ENCODE data around the gene MYO16.
"Not testable (repeated sequence)": the region's sequence is repeated elsewhere in the genome, so short reads cannot be mapped to it uniquely, and the experiment has no call there.

Gene MYO16

DNA sequence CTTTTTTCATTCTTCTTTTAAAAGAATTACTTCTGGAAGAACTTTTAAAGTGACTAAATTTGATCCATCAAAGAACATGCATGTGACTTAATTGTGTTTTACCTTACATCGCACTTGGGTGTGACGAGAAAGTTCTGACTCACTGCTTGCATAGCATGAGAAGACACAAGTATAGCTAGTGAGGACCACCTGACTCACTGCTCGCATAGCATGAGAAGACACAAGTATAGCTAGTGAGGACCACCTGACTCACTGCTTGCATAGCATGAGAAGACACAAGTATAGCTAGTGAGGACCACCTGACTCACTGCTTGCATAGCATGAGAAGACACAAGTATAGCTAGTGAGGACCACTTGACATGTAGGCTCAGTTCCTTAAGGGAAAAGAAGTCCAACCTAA is 362.0 kb downstream of the MYO16 start:
- DNase-seq = not testable (repeated sequence)

DNA sequence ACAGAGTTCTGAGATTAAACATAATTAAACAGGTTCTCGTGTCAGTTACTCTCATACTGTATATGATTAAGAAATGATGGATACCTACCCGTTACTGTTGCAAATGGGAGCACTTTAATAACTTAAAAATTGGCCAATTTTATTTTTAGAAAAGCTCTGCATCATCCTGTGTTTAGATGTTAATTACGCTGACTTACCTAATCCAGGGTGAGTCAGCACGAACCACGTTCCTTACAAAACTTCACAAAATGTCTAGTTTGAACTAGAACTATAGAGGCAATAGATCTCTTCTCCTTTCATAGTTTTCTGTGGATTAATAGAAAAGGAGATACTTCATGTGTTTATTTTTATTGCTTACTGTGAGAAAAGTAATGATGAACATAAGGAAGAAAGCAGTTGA is 363.9 kb downstream of the MYO16 start:
- no peak for DNase-seq

DNA sequence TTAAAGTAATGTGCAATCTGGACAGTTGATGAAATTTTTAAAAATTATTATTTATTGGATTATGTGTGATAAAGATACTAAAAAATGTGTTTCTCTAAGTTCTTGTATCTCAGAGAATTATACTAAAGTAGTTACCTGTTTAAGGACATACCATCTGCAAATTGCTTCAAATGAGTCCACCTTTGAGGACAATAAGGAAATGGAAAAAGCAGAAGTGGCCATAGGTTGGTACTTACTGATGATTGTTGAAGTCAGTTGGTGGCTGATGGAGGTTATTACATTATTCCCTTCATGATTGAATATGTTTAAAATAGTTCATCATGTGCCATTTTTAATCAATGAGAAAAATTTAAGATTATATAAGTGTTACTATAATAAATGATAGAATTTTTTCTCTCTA is 367.0 kb downstream of the MYO16 start:
- DNase-seq = no peak

DNA sequence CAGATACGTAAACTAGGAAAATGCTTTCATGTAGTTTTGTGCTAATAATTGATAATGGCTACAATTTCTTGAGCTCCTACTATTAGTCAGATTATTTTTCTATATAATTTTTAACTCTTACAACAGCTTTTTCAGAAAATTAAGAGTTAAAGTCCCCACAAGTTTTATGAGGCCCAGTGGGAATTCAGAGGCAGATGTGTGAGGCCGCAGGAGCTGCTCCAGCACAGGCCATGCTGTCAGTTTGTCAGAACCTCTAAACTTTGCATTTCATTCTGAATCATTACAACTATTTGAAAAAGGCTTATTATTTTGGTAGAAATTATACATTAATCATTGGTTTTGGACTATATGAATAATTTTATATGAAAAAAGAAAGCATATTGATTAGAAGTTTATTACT is 370.8 kb downstream of the MYO16 start:
- DNase-seq = no peak

DNA sequence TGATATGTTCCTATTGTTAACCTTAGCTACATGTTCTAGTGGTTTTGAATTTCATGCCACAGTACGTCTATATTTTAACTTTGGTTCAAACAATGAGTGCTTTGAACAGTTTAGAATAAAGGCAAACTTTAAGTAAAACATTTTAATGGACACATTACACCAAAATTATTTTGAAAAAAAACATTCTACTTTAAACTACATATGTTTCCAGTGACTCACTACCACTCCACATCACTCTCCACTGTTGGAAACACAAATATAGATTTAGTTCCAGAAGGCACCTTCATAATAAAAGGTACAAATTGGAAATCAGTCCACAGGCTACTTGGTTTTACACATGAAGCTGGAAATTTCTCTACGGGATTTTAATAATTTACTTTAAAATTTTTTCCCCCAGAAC is 373.5 kb downstream of the MYO16 start:
- DNase-seq = no peak

DNA sequence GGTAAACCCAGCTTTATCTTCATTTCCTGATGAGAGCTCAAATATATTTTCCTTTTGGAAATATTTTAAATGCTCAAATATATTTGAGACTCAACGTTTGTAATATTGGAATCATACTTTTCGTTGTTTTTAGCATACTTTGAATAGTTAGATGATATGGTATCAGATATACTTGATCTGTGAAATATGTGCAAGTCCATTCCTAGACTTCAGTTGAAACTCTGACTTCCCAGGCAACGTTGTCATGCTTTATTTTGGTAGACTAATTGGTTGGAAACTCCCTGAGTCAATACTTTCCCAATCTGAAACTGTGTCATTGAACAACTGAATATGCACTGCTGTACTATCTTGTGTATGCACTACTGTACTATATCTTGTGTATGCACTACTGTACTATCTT is 378.5 kb downstream of the MYO16 start:
- no peak for DNase-seq

DNA sequence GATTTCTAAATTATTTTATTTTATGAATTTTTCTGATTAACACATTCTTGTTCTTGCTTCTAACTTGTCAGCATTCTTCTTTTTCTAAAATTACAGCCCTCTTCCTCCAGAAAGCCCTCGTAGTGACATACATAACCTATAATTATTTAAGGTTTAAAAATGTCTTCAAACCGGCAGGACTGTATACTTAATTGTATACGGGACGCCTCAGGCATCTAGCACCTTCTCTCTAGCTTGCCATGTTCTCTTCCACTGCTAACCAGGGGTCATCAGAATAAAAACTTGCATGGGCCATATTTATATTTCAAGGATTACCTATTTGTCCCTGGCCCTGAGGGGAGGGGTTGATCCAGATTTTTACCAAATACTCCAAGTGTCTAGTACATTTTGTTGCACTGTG is 380.3 kb downstream of the MYO16 start:
- no peak for DNase-seq

DNA sequence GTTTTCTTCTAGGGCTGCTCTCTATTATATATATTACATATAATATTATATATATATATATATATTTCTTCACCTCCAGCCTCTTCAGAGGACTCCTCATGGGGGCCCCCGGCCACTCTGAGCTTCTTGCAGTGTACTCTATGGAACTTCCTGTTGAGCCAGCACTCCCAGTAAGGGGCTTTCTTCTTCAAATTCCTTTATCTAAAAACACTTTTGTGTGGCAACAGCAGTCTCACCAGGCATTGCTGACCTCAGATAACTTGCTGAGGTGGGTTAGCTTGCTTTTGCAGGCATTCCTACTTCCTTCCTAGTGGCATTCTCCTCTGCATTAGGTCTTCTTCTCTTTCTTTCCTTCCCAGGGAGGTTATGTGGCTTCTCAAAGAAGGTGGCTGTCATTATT is 381.5 kb downstream of the MYO16 start:
- DNase-seq = no peak

DNA sequence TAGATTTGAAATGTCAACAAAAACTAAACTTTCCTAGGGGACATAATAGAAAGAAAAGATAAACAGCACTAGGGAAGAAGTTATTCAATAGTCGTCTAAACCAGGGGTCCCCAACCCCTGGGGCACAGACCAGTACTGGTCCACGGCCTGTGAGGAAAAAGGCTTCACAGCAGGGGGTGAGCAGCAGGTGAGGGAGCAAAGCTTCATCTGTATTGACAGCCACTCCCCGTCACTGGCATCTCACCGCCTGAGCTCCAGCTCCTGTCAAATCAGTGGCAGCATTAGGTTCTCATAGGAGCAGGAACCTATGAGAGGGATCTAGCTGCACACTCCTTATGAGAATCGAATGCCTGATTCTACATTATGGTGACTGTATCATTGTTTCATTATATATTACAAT is 382.7 kb downstream of the MYO16 start:
- no peak for DNase-seq

DNA sequence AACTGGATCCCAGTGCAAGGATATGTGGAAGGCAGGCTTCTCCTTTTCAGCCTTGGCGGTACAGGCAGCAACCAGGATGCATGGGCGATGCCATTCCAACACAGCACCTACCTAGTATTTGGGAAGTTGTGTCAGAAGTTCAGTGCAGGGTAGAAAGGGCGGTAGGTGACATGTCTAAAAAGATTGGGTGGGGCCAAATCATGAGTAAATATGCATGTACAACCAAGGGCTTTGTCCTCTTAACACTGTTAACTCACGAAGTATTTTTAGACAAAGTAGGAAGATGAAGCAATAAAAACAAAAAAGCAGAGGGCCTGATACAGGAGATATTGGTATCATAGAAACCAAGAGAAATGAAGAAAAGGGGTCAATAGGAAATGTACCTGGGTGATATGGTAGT is 392.1 kb downstream of the MYO16 start:
- no peak for DNase-seq

DNA sequence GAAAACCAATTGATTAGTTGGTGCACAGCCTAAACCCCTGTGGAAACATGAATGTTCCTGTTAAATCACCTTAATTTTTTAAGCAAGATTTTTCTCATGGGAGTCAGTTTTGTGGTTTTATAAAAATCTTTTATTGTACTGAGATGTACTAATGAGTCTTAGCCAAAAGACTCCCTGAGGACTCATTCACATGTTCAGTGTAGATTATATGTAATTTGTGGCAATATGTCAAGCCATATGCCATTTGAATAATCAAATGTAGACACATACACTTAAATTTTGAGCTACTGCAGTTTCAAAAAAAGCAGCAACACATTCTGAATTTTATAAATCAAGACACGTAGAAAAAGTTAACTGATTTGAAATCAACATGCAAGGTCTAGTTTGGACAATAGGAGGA is 395.2 kb downstream of the MYO16 start:
- no peak for DNase-seq

DNA sequence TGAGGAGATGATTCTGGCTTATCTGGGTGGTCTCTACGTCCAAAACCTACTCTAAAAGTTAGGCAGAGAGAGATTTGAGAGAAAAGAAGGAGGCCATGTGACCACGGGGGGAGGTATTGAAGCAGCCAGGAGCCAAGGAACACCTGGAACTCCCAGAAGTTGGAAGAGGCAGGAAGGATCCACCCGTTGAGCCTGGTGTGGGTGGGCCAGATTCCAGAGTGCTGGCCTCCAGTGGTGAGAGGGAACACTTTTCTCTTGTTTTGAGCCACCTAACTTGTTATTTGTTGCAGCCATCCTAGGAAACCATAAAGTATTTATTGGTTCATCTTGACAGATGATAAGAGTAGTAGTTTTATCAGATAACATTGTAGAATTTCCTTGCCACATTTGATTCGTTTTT is 396.9 kb downstream of the MYO16 start:
- no peak for DNase-seq

DNA sequence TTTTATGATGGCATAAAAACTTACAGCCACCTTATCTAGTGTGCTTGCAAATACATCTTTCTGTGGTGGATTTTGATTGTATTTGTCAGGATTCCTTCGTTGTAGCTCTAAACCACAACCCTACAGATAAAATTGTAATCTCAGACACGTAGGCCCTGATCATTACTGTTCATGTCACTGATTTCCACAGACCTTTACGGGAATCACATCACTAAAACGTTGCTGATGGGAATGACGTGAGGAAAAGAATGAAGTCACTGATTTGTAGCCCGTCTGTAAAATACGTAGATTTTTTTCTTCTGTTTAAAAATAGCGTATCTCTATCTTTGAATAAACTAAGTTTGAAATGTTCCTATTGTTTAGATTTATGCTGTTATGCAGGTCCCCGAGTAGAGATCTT is 399.2 kb downstream of the MYO16 start:
- DNase-seq = no peak

DNA sequence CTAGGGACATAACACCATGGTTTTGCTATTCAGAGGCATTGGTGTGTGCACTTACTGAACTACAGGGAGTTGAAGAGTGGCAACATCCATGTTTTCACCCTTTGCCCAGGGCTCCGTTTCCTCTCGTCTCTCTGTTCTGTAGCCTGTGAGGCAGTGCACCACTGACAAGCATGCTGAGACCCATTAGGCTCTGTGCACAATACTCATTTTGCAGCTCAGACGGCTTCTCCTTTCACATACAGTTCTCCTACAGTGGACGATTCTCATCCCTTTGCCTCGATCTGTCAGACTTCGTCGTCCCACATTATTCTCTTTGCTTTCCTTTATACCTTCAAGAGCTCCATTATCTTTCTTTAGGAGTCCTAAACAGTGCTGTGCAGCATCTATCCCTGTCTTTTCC is 403.7 kb downstream of the MYO16 start:
- DNase-seq = no peak

DNA sequence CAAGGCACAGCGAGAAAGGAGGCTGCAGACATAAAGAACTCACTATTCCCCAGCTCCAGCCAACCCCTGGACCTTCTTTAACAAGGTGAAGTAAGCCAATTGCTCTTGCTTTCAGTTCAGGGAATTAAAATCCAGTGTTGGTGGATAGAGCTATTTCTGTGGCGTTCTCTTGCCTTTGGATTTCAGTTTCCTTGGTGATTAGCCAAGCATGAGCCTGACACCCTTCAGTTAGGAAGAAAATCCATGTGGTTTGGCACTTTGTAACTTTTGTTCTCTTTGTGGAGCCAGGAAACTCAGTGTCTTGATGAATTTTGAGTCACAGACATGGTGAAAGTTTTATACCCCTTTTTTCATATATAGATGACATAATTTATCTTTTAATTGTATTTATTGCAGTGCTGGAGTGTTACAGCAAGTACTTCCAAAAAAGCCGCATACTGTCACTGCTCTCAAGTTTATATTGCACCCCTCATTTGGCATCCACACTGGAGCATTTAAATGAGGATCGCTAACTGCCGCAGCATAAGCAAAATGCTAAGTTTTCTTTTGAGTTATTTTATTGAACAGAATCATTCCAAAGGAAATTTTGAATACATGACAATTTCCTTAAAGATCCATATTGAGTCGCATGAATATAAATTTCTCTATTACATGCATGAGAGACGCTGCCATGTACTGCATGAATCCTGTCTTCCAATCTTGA is 406.8 kb downstream of the MYO16 start:
- no peak for DNase-seq

DNA sequence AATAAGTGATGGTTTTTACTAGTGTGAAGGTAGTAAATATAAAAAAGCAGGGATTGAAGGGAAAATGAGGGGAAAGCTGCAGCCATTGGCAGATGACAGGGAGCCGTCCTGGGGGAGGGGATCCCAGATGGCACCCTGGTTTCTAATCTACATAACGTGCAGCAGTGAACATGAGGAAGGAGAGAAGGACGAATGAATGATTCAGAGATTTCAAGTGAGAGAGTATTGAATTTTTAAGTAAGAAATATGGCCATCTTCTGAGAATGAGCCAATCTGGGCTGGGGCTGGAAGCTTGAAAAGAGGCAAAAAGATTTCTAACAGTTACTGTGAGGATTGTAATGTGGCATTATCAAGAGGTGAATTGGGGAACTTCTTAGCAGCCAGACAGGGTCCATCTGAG is 414.2 kb downstream of the MYO16 start:
- no peak for DNase-seq

DNA sequence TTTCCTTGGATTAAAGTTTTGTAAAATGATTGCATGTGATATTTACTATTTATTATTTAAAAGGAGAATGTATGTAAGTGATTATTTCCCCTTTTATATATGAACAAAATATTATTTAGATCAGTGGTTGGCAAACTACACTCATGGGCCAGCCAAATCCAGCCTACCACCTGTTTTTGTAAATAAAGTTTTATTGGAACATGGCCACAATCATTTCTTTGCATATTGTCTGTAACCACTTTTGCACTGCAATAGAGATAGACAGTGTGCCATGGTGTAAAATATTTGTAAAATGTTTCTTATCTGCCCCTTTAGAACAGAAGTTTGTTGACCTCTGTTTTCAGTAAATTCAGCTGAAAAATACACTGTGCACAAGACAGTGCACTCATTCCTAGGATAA is 426.4 kb downstream of the MYO16 start:
- DNase-seq = no peak

DNA sequence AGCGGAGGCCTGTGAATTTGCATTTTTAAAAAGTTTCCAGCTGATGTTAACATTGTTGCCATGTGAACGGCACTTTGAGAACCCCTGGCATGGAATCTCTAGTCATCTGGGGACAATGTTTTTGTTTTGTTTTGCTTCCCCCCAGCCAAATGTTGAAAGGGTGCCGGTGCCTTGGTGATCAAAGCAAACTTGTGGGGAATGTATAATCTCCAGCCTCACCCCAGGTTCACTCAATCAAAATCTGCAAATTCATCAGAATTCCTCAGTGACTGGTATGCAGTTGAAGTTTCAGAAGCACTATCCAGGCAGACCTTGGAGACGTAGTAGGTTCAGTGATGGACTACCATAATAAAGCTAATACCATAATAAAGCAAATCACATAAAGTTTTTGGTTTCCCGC is 428.7 kb downstream of the MYO16 start:
- no peak for DNase-seq

DNA sequence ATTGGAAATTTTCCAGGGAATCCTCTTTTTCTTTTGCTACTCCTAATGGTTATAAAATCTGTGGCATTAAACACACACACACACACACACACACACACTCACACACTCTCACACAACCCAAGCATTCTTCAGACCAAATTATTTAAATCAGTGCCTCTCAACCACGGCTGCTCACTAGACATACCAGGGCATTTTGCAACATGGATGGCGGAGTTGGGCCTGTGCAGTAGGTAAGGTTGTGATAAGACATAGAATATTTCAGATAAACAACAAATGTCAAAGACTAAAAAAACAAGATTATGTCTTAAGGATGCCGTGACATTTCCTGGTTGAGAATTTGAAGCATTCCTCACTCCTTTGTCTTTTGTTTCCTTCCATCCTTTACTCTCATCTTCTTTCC is 443.1 kb downstream of the MYO16 start:
- no peak for DNase-seq

DNA sequence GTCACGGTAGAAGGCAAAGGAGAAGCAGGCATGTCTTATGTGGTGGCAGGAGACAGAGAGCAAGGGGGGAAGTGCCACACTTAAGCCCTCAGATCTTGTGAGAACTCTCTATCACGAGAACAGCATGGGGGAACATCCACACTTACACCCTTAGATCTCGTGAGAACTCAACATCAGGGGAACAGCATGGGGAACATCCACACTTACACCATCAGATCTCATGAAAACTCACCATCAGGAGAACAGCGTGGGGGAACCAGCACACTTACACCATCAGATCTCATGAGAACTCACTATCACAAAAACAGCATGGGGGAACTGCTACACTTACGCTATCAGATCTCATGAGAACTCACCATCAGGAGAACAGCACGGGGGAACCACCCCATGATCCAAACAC is 445.0 kb downstream of the MYO16 start:
- DNase-seq = no peak

DNA sequence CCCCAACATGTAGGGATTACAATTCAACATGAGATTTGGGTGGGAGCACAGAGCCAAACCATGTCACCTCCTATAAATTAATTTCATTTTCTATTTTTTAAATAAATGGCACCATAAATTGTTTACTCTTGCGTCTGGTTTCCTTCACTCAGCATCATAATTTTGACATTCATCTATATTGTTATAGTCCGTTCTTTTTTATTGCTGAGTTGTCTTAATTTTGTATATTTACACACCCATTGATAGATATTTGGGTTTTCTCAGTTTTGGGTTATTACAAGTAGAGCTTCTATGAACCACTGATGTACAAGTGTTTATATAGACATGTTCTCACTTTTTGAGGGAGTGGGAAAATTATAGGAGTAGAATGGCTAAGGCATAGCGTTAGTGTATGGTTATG is 445.4 kb downstream of the MYO16 start:
- no peak for DNase-seq

DNA sequence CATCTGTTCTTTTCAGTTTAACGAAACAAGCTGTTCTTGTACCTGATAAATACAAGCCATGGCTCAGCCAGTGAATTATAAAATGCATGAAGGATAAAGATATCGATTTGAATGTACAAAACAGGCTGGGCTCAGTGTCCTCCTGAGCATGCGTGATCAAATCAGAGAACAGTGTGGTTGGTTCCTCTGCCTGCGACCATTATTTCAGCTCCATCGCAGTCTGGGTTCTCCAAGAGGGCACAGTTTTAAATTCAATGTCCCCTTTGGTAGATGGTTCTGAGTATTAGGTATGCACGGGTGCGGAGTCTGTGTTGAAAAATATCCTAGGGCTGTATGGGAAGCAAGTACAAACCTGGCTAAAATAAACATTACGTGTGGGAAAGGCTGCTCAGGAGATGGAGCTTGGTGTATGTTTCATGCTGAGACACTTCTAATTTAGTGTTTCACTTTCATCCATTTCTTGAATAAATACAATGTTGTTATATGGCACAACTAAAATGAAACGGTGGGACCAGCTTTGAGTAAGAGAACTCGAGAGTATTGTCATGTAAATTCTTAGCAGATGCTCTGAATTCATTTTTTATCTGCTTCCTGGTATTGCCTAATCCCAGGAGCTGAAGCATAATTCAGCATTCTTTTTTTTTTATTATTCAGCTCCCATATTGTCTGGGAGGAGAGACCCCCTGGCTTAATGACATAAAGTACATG is 458.7 kb downstream of the MYO16 start:
- no peak for DNase-seq

DNA sequence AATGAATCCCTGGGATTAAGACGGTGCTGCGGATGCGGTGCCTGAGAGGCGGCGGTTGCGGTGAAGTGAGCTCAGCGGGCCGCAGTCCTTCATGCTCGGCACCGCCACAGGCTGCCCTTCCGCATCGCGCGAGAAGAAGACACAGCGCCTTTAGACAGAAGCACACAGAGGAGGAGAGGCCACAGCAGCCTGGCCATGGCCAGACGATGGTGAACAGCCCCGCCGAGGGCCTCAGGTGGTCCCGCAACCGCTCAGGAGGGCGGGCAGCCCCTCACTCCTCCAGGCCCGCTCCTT is 459.2 kb downstream of the MYO16 start:
- DNase-seq = no peak

DNA sequence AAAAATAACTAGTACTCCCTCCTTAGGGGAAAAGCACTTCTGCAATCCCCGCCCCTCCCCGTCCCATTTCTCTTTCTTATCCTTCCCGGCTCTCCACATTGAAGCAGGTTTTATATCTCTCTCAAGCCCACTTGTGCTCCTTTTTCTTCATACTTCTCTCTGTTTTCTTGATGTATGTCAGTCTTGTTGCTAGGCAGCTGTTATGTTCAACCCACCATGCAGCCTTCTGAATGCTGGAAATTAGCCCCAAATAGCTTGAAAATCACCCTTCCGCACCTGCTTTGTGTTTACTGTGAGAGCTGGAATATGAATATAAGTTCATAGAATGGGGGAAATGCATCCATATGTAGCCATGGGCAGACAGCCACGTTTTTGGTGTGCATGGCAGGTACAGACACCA is 461.4 kb downstream of the MYO16 start:
- no peak for DNase-seq

DNA sequence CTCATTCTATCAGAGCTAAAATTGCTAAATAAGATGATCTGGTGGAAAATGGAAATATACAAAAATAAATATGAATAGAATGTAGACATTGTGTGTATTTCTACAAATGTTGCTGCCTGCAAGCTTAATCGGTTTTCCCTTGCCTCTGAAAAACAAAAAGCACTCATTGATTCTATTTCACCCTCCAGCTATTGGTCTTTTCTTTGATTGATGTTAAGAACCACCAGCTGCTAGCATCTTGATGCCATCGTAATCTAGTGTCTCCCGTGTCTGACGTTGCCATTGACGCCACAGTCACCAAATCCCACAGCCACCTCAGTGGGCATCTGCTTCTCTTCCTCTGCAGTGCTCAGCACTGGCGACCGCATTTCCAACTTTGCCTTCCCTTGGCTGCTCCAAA is 461.8 kb downstream of the MYO16 start:
- no peak for DNase-seq
